GM18499 (cell line): ENCODE results near the gene PARP3.

Experiments used
- ATAC-seq: cut with Tn5 transposase; IDR thresholded peaks from one replicate; pipeline ENCODE4 v1.9.1; 2021; ENCODE audit warnings: moderate number of reproducible peaks; ENCODE audit not compliant: insufficient read depth, unreplicated experiment

The PARP3 gene

DNA sequence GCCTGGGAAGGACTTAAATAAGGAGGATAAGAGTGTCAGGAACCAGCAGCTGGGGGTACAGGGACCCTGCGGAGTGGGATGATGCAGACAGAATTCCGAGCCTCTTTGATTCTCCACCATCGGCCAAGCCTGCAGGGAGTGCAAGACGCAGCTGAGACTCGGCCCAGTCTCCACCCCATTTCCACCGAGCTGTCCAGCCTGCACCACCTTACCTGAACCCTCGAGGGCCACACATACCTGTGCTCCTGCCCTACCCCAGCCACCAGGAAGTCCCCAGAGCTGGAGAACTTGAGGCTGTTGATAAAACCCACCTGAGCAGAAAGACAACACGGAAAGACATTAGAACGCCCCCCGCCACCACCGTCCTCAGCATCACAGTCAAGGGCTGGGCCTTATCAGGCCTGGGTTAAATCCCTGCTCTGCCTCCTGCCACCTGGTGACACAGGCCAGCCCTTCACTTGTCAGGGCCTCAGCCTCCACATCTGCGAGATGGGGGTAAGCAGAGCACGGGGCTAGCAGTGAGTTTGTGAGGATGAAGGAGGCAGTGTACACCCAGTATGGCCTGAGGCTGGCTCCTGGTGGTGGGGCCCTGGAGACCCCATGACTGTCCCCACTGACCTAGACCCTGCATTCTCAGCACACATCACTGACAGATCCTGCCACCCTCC, 8.6 kb upstream of the PARP3 start:
- no peak for ATAC-seq

DNA sequence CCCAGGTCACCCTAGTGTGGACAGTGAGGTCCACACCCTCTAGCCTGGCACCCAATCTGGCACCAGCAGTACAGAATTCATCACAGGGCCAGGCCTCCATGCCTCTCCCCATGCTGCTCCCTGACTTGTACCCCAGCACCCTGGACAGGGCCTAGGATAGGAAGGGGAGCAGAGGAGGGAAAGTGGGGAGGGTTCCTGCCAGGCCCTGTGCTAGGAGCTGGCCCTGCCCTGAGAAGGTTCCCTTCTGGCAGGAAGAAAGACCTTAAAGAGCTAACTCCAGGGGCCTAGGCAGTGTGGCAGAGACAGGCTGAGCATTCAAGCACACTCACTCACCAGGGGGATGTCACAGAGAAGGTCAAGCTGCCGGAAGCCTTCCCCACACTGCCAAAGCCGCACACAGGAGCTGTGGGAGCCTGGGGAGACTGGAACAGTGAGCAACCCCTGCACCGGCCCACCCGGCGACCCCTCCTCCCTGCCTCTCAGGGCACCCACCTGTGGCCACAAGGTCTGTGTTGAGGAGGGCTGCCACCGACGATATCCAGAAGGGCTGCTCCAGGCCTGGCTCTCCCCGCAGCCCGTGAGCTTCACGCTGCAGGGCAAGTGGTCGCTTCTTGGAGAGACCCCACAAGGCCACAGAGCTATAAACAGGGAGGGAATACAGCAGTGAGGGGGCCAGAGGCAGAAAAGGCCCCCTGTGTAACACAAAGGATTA, 7.9 kb upstream of the PARP3 start:
- ATAC-seq: no peak

DNA sequence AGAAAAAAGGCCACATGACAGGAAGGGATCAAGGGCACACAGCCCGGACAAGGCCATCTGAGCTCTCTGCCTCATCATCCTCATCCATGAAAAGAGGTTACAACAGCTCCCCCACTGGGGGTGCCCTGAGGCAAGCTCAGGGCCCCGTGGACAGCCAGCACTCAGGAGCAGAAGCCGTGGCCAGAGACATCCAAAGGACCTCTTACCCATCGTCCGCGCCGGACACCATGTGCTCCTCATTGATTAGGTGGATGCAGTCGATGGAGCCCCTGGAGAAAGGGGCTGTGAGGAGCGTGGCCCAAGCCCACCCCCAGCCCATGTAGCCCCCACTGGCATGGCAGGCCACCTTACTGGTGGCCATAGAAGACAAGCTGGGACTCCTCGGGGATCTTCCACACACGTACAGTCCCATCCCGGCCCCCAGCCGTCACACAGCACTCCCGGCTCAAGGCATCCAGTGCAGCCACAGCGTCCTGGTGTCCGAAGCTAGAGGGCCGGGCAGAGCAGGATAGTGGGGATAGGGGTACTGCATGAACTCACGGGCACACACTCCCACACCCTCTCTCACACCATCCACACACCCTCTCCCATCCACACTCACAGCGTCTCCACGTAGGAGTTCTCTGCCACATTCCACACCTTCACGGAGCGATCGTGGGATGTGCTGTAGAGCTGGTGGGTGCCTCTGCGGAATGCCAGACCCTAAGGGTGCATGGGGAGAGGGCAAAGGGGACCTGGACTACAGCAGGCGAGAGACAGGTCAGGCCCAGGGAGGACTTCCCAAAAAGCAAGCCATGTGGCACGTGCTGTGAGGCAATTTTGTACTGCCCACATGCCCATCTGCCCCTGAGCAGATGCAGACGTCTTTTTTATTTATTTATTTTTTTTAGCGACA, 6.9 kb upstream of the PARP3 start:
- ATAC-seq: no peak

- no peak for ATAC-seq
These were observed 6.0 kb upstream of the PARP3 start for GRCh38 chr3:51935886-51936755.

GRCh38 chr3:51937014-51937413, 5.1 kb upstream of the PARP3 start:
- no peak for ATAC-seq

DNA sequence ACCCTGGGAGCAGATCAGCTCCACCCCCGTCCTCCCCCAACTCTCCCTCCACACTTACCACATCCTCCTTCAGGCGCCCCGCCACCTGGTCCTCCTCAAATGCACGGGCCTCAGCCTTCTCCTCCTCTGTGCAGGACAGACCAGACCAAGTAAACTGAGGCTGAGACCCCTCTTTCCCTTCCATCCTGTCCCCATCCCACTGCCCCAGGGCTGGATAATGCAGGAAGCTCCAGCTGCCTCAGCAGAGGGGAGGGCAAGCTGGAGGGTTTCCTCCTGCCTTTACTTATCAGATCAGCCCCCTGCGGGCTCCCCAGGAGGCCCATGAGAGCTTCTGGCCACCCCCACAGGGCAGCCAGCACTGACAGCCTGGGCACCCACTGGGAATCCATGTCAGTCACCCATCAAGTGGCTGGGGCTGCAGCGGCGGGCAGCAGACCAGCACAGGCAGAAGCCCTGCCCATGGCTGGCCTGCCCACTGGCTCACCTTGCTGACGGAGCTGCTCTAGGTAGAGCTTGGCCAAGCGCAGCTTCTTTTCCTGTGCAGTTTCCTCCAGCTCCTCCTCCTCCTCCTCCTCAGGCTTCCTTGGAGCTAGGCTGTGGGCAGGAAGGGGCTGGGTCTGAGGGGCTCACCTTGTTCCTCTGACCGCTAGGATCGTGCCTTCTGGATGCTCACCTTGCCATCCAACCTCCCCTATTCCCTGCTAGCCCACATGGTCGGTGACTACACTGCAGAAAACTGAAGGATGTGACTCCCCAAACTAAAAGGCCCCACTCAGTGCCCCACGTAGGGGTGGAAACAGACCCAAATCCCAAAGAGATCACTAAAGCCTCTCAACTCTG, 4.3 kb upstream of the PARP3 start:
- ATAC-seq: no peak

DNA sequence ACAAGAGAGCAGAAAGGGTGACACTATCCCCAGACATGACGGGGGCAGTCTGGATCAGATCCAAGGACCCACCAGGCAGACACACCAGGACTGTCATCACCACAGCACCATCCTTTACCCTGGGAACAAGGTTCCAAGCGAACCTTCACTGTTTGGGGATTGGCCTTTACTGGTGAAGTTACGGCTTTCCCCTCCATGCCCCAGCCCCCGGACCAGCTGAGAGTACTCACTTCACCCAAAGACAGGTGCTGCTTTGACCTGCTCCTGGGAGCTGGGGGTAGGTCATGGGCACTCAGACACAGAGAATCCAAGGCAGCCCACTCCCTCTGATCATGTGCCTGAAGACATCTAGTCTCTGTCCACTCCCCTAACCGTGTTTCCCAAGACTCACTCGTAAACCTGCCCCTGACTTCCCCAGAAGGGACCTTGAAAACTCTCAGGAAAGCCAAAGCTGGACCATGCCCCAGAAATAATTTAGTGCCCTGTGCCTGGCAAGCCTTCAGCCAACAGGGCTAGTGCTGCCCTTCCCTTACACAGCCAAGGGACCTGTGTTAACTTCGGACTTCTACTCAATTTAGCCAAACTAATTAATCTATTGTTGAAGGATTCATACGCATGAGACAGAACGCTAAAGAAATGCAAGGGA, 3.3 kb upstream of the PARP3 start:
- no peak for ATAC-seq

DNA sequence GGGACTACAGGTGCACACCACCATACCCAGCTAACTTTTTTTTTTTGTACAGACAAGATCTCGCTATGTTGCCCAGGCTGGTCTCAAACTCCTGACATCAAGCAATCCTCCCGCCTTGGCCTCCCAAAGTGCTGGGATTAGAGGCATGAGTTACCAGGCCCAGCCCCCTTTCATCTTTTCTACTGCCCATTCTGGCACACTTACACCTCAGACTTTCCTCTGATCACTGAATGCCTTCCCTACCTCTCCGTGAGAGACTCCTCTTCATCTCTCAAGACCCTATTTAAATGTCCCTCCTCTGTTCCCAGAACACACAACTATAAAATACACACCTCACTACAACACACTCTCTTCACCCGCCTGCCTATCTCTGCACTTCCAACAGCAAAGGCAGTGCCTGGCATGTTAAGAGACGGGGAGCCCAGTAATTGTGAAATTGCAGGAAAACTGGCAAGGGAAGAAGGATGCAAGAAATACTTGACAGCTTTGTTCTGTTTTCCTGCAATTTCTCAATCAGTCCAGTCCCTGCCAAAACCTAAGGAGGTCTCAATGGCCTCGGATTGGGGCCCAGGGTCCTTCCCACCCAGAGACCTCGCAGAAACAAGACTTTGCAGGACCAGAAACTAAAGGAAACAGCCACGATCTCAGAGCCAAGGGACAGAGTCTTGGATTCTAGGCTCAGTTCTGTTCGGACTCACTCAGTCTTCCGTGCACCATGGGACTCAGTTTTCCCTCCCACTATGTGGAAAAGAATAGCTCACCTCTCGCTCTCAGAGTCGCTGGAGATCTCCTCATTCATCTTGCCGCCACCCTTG, 1.3 kb upstream of the PARP3 start:
- ATAC-seq: no peak

- ATAC-seq: no peak
These were observed 733 bp upstream of the PARP3 start for GRCh38 chr3:51941463-51941797.

- no peak for ATAC-seq
These were observed 664 bp downstream of the PARP3 start for GRCh38 chr3:51942603-51943450.

GRCh38 chr3:51943451-51944391, 1.6 kb downstream of the PARP3 start:
- no peak for ATAC-seq

- no peak for ATAC-seq
These were observed 2.4 kb downstream of the PARP3 start for GRCh38 chr3:51944451-51945021.

DNA sequence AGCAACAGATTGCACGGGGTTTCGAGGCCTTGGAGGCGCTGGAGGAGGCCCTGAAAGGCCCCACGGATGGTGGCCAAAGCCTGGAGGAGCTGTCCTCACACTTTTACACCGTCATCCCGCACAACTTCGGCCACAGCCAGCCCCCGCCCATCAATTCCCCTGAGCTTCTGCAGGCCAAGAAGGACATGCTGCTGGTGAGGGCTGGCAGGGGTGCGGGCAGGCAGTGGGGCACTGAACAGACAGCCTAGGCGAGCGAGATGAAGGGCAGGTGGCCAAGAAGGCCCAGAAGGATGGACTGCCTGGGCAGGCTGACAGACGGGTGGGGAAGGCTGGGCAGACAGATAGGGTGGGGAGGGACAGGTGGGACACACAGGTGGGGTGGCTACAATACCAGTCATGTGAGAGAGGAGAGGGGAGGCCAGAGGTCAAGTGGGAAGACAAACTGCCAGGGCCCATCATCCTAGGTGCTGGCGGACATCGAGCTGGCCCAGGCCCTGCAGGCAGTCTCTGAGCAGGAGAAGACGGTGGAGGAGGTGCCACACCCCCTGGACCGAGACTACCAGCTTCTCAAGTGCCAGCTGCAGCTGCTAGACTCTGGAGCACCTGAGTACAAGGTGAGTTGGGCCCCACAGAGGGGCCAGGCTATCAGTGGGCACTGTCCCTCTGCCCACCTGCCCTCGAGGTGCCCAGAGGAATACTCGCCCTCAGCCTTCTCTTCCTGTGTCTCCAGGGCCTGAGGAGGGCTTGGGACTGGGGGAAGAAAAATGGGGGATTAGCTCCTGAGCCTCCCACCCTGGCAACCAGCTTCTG, 3.1 kb downstream of the PARP3 start:
- ATAC-seq: no peak

DNA sequence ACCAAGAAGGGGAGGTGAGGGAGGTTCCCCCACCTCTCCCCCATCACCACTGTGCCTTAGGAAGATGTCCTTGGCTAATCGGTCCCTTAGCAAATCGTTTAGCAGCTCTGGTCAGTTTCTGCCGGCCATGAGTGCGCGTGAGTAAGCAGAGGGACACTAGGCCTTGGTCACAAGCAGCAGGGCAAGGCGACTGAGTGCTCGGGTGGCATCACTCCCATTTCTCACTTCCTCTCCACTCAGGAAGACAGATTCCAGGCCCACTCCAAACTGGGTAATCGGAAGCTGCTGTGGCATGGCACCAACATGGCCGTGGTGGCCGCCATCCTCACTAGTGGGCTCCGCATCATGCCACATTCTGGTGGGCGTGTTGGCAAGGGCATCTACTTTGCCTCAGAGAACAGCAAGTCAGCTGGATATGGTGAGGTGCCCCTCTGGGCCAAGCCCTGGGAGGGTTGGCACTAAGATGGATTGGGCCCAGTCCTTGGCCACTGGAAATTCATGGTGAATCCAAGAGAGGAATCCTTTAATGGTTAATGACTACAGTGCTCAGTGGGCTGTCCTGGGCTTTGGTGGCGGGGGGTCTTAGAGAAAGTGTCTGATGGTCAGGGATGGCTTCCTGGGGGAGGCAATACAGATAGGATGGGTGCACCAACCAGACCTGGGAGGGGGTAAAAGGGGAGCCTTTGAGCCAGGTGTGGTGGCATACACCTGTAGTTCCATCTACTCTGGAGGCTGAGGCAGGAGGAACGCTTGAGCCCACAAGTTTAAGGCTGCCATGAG, 4.0 kb downstream of the PARP3 start:
- ATAC-seq: no peak
